HG03139 (cell line): ENCODE data around the gene EIF1AD.

ENCODE experiments used
- ATAC-seq: cut with Tn5 transposase; IDR thresholded peaks from one replicate; pipeline ENCODE4 v1.9.1; 2021; ENCODE audit not compliant: unreplicated experiment

EIF1AD gene

GRCh38 chr11:66006134-66006890 lies 4.4 kb upstream of the EIF1AD start:
- no peak for ATAC-seq

- ATAC-seq, result no peak
Measured at GRCh38 chr11:66004186-66004585, 2.2 kb upstream of the EIF1AD start.

- no peak for ATAC-seq
Measured at GRCh38 chr11:66003291-66003690, 1.3 kb upstream of the EIF1AD start.

GRCh38 chr11:66002648-66003225 lies 780 bp upstream of the EIF1AD start:
- peak; percentile 43 for ATAC-seq

GRCh38 chr11:65997286-65997685 lies 4.7 kb downstream of the EIF1AD start:
- no peak for ATAC-seq

- ATAC-seq, result no peak
Measured at GRCh38 chr11:65992056-65992455, 9.9 kb downstream of the EIF1AD start.

- ATAC-seq, result peak; percentile 88
Measured at GRCh38 chr11:65988791-65989592, 13.0 kb downstream of the EIF1AD start.

GRCh38 chr11:65987336-65987735 lies 14.6 kb downstream of the EIF1AD start:
- no peak for ATAC-seq

GRCh38 chr11:65983589-65983987 lies 18.4 kb downstream of the EIF1AD start:
- ATAC-seq, result no peak

GRCh38 chr11:65982824-65983588 lies 19.0 kb downstream of the EIF1AD start:
- no peak for ATAC-seq

- no peak for ATAC-seq
Measured at GRCh38 chr11:65981972-65982823, 19.8 kb downstream of the EIF1AD start.

- ATAC-seq, result no peak
Measured at GRCh38 chr11:65981101-65981740, 20.7 kb downstream of the EIF1AD start.

- no peak for ATAC-seq
Measured at GRCh38 chr11:65979261-65979759, 22.6 kb downstream of the EIF1AD start.

- ATAC-seq, result no peak
Measured at GRCh38 chr11:65978391-65979238, 23.3 kb downstream of the EIF1AD start.

- ATAC-seq, result no peak
Measured at GRCh38 chr11:65977621-65978390, 24.2 kb downstream of the EIF1AD start.

GRCh38 chr11:65976216-65977176 lies 25.5 kb downstream of the EIF1AD start:
- no peak for ATAC-seq

GRCh38 chr11:65975771-65976170 lies 26.2 kb downstream of the EIF1AD start:
- ATAC-seq, result no peak
